ENCODE results near the gene MACROD1.

DNA sequence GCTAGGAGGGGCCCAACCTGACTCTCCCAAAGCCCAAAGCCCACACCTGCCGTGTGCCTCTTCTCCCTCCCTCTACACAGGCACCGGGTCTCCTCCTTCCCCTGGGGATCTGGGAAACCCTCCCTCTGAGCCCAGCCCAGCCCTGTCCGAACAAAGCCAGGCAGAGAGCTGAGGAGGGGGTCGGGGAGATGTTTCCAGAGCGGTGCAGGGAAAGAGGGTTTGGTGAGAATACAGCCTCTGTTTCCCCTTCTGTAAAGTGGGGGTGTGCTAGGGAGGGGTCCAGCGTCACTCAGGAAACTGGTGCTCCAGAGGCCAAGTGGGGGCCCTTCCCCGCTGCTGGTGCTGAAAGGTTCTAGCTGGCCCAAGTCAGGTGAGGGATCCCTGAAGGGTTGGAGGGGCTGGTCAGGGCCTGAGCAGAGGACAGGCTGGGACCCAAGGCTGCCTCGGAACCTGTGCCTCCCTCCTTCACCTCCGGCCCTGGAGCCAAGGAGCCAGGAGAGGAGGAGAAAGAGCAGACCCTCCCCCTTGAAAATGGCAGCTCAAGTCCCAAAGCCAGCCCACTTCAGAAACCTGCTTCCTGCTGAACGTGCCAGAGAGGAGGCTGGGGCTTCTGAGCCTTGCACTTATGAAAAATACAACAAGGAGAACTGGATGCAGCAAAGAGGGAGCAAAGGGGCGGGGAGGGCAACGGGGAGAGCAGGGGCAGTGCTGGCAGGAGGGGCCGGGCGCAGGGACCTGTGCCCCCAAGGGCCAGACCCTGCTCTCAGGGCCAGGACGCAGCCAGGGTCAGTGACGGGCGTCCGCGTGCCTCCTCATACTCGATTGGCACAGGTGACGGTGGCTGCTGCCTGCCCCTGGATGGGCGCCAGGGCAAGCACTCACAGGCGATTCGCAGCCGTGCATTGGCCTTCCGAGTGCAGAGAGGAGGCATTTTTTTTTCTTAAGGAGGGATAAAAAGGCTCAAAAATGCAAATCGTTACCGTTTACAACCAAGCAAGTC, 43.2 kb downstream of the MACROD1 start:
- no peak for TF ChIP-seq POLR2A (IDR thresholded peaks at IDR 0.05; ENCODE audit: low read length)
- TF ChIP-seq GATA1 (IDR thresholded peaks at IDR 0.05; ENCODE audit: low read depth, low read length) = no peak

All from erythroblast (primary cell).